BJ (cell line): ENCODE data around the gene TFCP2. TPM values are rescaled to one million over a fixed set of nuclear protein-coding genes. Genes with fewer than 3 reads are reported as not detected.

Experiments used
- CTCF ChIA-PET: fragments of 350-600 bp; formaldehyde crosslinking; extraction: SDS; loops from one replicate; lab custom pipeline; 2021; ENCODE audit warnings: antibody characterized with exemption, inconsistent platforms; lab: Yijun Ruan, JAX
- POLR2A ChIA-PET: fragments of 300-600 bp; sonication (Branson Sonifier 250); formaldehyde crosslinking; extraction: SDS; loops from one replicate; lab custom pipeline; 2021; ENCODE audit warnings: antibody characterized with exemption; lab: Charles Lee
- DNase-seq: peaks from one replicate; pipeline ENCODE4 v3.0.0-alpha.2; 2011; ENCODE audit warnings: low read depth
- H3K27me3 ChIP-seq: 2 replicates; pipeline ENCODE4 v1.6.0; 2011; ENCODE audit warnings: low read length; ENCODE audit not compliant: control insufficient read depth, insufficient read depth
- H3K36me3 ChIP-seq: 2 replicates; pipeline ENCODE4 v1.5.1; 2011; ENCODE audit warnings: low read length; ENCODE audit not compliant: control insufficient read depth, insufficient read depth
- H3K4me3 ChIP-seq: 2 replicates; pipeline ENCODE4 v1.5.1; 2011; ENCODE audit warnings: low read depth, mild to moderate bottlenecking, control low read depth, low read length
- polyA plus RNA-seq: library from polyadenylated mRNA; depleted of rRNA; stranded (reverse); fragments of >200 nt; gene quantifications from 2 replicates; pipeline ENCODE4 v1.2.3, GENCODE V29; 2011; rRNA removed
- small RNA-seq: library from RNA; depleted of rRNA; stranded (forward); fragments of <200 nt; gene quantifications from one replicate; pipeline ENCODE3, GENCODE V24; 2012; ENCODE audit warnings: low replicate concordance, low read depth; ENCODE audit not compliant: insufficient read length
- TF ChIP-seq, protein P1 (sequence below): IDR thresholded peaks from 2 replicates; pipeline ENCODE4 v1.5.1; 2011; ENCODE audit warnings: low read depth, mild to moderate bottlenecking, control low read depth, inconsistent platforms, low read length, moderate library complexity; ENCODE audit not compliant: insufficient read depth

The TFCP2 gene
- polyA plus RNA-seq, 1 experiment, result 11.4 TPM

DNA sequence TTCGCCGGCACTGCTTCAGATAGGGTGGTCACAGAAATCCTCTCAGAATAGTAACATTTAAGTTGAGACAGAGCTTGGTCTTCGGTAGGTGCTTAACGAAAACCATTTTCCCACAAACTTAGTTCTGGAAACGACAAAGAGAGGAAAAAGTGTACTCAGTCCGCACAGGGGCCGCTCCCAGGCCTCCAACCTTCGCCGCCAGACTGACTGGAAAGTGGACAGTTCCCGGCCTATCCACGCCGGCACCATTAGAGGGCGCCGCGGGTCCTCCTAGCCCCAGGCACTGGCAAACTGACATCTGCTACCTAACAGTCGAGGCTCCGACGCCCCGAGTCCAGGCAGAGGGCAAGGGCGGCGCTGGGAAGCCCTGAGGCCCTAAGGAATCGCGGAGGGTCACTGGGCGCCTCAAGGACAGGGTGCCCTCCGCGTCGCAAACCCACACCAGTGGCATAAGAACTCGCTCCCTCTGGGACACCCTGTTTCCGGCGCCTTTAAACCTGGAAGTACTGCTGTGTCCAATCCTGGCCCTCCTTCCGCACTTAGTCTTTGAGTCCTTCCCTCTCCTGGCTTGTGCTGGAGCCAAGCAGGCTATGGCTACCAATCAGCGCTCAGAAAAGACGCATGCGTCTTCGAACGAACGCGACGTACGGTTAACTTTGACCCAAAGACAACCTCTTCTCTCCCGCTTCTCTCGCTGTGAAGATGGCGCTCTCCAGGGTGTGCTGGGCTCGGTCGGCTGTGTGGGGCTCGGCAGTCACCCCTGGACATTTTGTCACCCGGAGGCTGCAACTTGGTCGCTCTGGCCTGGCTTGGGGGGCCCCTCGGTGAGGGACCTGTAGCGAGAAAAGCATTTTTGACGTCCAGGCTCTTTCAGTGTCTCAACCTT lies 125.0 kb downstream of the TFCP2 start, which contains the start of gene LETMD1:
LETMD1 (plus strand) TSS at position 673 of the 886 bp plus-strand sequence; CDS start at position 703, 30 bp downstream.
- TF ChIP-seq, protein P1, sequence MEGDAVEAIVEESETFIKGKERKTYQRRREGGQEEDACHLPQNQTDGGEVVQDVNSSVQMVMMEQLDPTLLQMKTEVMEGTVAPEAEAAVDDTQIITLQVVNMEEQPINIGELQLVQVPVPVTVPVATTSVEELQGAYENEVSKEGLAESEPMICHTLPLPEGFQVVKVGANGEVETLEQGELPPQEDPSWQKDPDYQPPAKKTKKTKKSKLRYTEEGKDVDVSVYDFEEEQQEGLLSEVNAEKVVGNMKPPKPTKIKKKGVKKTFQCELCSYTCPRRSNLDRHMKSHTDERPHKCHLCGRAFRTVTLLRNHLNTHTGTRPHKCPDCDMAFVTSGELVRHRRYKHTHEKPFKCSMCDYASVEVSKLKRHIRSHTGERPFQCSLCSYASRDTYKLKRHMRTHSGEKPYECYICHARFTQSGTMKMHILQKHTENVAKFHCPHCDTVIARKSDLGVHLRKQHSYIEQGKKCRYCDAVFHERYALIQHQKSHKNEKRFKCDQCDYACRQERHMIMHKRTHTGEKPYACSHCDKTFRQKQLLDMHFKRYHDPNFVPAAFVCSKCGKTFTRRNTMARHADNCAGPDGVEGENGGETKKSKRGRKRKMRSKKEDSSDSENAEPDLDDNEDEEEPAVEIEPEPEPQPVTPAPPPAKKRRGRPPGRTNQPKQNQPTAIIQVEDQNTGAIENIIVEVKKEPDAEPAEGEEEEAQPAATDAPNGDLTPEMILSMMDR, result peak; percentile 96
- peak within 1 kb of the TSS; percentile 69 for H3K4me3 ChIP-seq
- no peaks in the 10 kb centered on the region for H3K36me3 ChIP-seq
- DNase-seq, result peak; percentile 95
- ChIA-PET POLR2A (no interaction called here), CTCF (interaction anchor here (0.6 to 2.1 kb wide), 9 partner anchors 12 to 293 kb away, joined by 3 to 7 read pairs (median 3); partner anchors contain the start of gene SLC11A2)
- H3K27me3 ChIP-seq, result no peaks in the 10 kb centered on the region

Small RNA genes lying within 50 kb of the gene (small RNA-seq; reads per million reads assigned to genes)
- not detected for gene RF00019
- not detected for gene RNU6-199P

Other genes starting within 250 kb of the TFCP2 start
- gene HIGD1C, start 220.6 kb downstream of the TFCP2 start, polyA plus RNA-seq, result not detected in 2 replicates
- 51.4 and 55.4 TPM in 2 replicates for gene SLC11A2, start 146.8 kb downstream of the TFCP2 start, polyA plus RNA-seq
- 57.1 and 58.9 TPM in 2 replicates for gene LETMD1, start 124.8 kb downstream of the TFCP2 start, polyA plus RNA-seq
- gene CSRNP2, start 89.5 kb downstream of the TFCP2 start, polyA plus RNA-seq, result 20.9 and 21.0 TPM in 2 replicates
- 2.5 and 4.7 TPM in 2 replicates for gene POU6F1, start 44.9 kb upstream of the TFCP2 start, polyA plus RNA-seq
- 288 and 433 TPM in 2 replicates for gene DAZAP2, start 65.7 kb upstream of the TFCP2 start, polyA plus RNA-seq
- gene SMAGP, start 97.3 kb upstream of the TFCP2 start, polyA plus RNA-seq, result 54.7 and 57.6 TPM in 2 replicates
- not detected in 2 replicates for gene BIN2, start 151.0 kb upstream of the TFCP2 start, polyA plus RNA-seq
- gene CELA1, start 173.5 kb upstream of the TFCP2 start, polyA plus RNA-seq, result not detected in 2 replicates
- gene GALNT6, start 218.3 kb upstream of the TFCP2 start, polyA plus RNA-seq, result 27.7 and 47.1 TPM in 2 replicates